Activated B cell treated with CpG ODN at 0.5 μM for 24 hours (primary cell): ENCODE results near the gene MINDY4. TPM values are rescaled to one million over a fixed set of nuclear protein-coding genes. Genes with fewer than 3 reads are reported as not detected.

Experiments
- ATAC-seq: fragments of 200-7000 bp; cut with Tn5 transposase; one replicate; pipeline ENCODE4 v1.10.0; 2021; ENCODE audit warnings: low read depth, mild to moderate bottlenecking, moderate library complexity
- CTCF ChIA-PET: fragments of 350-600 bp; sonication (Branson Sonifier 250); formaldehyde crosslinking; loops from one replicate; lab custom pipeline; 2021; ENCODE audit warnings: antibody characterized with exemption; lab: Charles Lee
- POLR2A ChIA-PET: fragments of 350-600 bp; sonication (Branson Sonifier 250); formaldehyde crosslinking; loops from one replicate; lab custom pipeline; 2021; ENCODE audit warnings: antibody characterized with exemption; lab: Charles Lee
- DNase-seq: peaks from one replicate; pipeline ENCODE4 v3.0.0; 2022
- H3K27ac Mint-ChIP-seq: one replicate; pipeline ENCODE4 v1.8.0; 2020; ENCODE audit warnings: mixed read lengths
- H3K27me3 Mint-ChIP-seq: one replicate; pipeline ENCODE4 v1.8.0; 2021; ENCODE audit warnings: mixed read lengths
- H3K36me3 Mint-ChIP-seq: one replicate; pipeline ENCODE4 v1.8.0; 2021; ENCODE audit warnings: low read depth, mixed read lengths
- H3K4me1 Mint-ChIP-seq: one replicate; pipeline ENCODE4 v1.8.0; 2021; ENCODE audit warnings: mixed read lengths
- H3K4me3 Mint-ChIP-seq: one replicate; pipeline ENCODE4 v1.8.0; 2020; ENCODE audit warnings: mild to moderate bottlenecking, mixed read lengths
- H3K9me3 Mint-ChIP-seq: one replicate; pipeline ENCODE4 v1.8.0; 2020; ENCODE audit warnings: mixed read lengths
- intact Hi-C: fragments of 100-400 bp; cut with micrococcal nuclease; formaldehyde crosslinking; loops from one replicate; pipeline ENCODE4 v1.15.1; 2024
- total RNA-seq: library from RNA; stranded (reverse); gene quantifications from 2 replicates; pipeline ENCODE4 v1.2.3, GENCODE V29; 2022
- TF ChIP-seq, protein P1 (sequence below): fragments of 200-600 bp; IDR thresholded peaks from one replicate; pipeline ENCODE4 v1.8.0; 2022; ENCODE audit warnings: antibody characterized with exemption, mild to moderate bottlenecking

The MINDY4 gene
- total RNA-seq, 1 donor from 2014 or later = 1.2 TPM

DNA sequence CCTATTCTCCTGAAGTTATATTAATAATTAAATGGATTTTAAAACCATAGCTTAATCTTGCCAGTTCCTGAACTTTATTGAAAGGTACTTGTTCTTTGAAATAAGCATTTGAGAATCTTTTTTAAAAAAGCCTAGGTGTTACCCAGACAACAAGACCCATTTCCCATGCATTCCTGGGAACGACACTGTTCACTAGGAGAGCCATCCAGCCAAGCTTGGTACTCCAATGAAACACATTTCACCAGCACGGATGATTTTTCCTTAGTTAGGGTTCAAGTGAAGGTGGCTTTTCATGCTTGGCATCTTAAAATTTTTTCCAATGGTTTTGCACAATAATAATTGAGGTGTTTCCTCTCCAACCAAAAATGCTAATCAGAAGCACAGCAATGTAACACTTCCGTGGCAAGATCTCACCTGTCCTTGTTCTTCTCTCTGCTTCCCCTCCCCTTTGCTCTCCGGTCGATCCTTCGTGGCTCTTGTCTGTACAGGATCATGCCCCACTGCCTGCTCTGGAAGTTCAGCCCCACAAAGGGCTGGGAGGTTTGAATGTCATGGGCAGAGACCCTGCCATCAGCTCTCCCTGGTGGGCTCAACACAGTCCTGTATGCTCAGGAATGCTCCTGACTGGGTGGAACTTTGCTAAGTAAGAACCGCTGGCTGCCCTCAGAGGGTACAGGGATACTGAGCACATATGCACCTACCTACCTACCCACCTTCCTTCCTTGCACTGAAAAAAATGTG is 70.8 kb downstream of the MINDY4 start:
- H3K27ac Mint-ChIP-seq = no peak overlapping the region
- H3K27me3 Mint-ChIP-seq = no peaks in the 10 kb centered on the region
- no peaks in the 10 kb centered on the region for H3K4me1 Mint-ChIP-seq
- TF ChIP-seq, protein P1, sequence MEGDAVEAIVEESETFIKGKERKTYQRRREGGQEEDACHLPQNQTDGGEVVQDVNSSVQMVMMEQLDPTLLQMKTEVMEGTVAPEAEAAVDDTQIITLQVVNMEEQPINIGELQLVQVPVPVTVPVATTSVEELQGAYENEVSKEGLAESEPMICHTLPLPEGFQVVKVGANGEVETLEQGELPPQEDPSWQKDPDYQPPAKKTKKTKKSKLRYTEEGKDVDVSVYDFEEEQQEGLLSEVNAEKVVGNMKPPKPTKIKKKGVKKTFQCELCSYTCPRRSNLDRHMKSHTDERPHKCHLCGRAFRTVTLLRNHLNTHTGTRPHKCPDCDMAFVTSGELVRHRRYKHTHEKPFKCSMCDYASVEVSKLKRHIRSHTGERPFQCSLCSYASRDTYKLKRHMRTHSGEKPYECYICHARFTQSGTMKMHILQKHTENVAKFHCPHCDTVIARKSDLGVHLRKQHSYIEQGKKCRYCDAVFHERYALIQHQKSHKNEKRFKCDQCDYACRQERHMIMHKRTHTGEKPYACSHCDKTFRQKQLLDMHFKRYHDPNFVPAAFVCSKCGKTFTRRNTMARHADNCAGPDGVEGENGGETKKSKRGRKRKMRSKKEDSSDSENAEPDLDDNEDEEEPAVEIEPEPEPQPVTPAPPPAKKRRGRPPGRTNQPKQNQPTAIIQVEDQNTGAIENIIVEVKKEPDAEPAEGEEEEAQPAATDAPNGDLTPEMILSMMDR = no peak
- intact Hi-C loops = no loop called here
- H3K4me3 Mint-ChIP-seq = no peak overlapping the region
- DNase-seq (no peak), ATAC-seq (no peak)
- ChIA-PET POLR2A (no interaction called here), CTCF (no interaction called here)
- H3K9me3 Mint-ChIP-seq = no peaks in the 10 kb centered on the region
- no peaks in the 10 kb centered on the region for H3K36me3 Mint-ChIP-seq

DNA sequence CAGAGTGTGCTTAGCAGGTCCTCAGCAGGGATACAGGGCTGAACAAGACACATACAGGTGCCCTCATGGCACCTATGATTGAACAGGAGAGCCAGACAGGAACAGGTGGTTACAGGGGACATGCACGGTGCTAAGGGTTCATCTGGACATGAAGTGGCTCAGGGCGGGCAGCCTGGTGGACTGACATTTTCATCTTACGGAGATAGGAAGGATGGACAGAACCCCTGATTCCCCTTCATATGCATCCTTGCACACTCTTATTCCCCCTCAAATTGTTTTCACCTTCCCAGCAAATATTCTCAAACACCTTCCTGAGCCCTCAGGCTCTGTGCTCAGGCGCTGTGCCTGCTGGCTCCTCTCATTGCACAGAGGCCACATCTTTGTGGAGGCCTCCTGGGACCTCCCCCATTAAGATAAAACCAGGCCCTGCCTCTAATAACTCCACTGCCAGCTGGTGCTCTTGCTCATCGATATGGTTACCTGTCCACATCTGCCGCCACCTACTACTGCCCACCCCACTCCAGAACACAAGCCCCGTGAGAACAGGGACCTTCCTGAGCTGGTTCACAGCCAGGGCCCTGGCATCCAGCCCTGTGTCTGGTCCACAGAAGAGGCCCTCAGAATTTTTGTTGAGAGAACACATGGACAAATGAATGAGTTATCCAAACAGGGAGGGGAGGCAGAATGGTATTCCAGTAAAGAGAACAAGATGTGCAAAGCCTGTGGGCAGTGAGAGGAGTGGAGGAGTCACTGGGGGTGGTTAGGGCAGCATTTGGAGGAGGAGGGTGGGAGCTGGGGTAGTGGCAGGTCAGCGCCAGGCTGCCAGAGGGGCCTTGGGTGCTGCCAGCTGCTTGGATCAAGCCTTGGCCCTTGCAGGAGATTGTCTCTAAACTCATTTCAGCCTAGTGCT is 71.6 kb downstream of the MINDY4 start:
- H3K9me3 Mint-ChIP-seq = no peaks in the 10 kb centered on the region
- H3K27me3 Mint-ChIP-seq = no peaks in the 10 kb centered on the region
- POLR2A ChIA-PET = no interaction called here
- TF ChIP-seq, protein P1 = no peak
- ATAC-seq = no peak
- no peak overlapping the region for H3K27ac Mint-ChIP-seq
- no peaks in the 10 kb centered on the region for H3K36me3 Mint-ChIP-seq
- CTCF ChIA-PET = no interaction called here
- intact Hi-C loops = no loop called here
- no peak for DNase-seq
- H3K4me3 Mint-ChIP-seq = no peak overlapping the region
- H3K4me1 Mint-ChIP-seq = no peaks in the 10 kb centered on the region

DNA sequence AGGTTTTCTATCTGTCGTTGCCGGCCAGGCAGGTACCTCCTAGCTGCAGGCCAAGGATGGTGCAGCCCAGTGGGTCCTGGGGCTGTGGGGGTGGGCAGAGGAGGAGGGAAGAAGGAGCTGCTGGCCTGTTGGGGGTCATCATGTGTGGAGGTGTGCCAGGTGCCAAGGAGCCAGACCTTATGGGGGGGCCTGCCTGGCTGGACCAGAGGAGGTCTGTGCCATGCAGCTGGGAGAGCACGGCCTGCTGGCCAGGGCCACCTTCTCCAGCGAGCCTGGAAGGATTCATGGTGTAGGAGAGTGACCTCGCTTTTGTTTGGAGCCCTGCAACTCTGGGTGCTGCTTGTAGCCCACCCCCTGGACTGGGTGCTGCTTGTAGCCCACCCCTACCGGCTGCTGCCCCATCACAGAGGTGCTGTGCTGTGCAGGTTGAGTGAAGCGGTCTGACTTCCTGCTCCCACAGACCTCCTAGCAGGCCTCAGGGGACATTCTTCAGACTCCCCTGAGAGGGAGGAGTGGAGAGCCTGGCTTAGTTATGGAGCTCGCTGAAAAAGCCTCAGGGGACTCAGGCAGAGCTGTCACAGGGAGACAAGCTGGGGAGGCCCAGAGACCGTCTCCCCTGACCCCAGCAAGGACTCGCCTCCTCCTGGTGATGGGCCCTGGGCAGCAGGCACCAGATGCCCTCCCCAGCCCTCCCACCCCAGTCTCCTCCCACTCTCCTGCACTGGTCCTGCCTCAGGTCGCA is 72.7 kb downstream of the MINDY4 start:
- Mint-ChIP-seq H3K4me1 (no peaks in the 10 kb centered on the region), H3K27ac (no peak overlapping the region), H3K9me3 (no peaks in the 10 kb centered on the region), H3K27me3 (no peaks in the 10 kb centered on the region), H3K36me3 (no peaks in the 10 kb centered on the region), H3K4me3 (no peak overlapping the region)
- DNase-seq (no peak), ATAC-seq (no peak)
- intact Hi-C loops = no loop called here
- CTCF ChIA-PET = no interaction called here
- TF ChIP-seq, protein P1 = no peak
- POLR2A ChIA-PET = no interaction called here

DNA sequence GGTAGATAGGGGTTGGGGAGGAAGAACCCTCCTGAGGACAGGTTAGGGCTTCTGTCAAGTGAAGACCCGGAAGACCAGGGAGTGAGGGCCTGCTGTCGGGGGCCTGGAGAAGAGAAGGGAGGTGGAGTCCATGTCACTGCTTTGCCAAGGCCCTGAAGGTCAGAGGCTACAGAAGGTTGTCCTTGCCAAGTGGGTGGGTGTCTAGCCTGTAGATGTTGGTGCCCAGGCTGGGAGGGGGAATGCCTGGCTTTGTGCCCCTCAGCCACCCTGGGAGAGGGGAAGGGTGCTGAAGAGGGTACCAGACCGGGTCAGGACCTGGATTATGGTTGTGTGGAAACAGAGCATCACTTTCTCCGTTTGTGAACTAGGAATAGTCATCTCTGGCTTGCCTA is 73.3 kb downstream of the MINDY4 start:
- ChIA-PET CTCF (no interaction called here), POLR2A (no interaction called here)
- no peaks in the 10 kb centered on the region for H3K4me1 Mint-ChIP-seq
- no peaks in the 10 kb centered on the region for H3K36me3 Mint-ChIP-seq
- ATAC-seq (no peak), DNase-seq (no peak)
- H3K27ac Mint-ChIP-seq = no peak overlapping the region
- H3K27me3 Mint-ChIP-seq = no peaks in the 10 kb centered on the region
- no peak overlapping the region for H3K4me3 Mint-ChIP-seq
- intact Hi-C loops = no loop called here
- H3K9me3 Mint-ChIP-seq = no peaks in the 10 kb centered on the region
- TF ChIP-seq, protein P1 = no peak

DNA sequence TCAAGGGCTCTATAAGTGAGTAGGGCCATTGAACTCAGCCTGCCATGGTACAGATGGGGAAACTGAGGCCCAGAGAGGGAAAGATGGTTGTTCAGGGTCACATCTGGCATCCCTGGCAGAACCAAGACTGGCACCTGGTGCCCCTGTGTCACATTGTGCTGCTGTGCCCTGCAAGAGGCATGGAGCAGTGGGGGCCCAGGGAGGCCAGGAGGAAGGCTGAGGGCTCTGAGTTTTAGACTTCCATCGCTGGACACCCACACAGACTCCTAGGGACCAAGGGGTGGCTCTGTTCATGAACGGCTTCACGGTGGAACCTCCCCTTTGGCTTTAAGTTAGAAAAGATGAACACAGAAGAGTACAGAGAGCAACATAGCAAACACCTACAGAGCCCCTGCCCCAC is 73.7 kb downstream of the MINDY4 start:
- H3K27me3 Mint-ChIP-seq = no peaks in the 10 kb centered on the region
- no peak overlapping the region for H3K27ac Mint-ChIP-seq
- ChIA-PET CTCF (no interaction called here), POLR2A (no interaction called here)
- no peaks in the 10 kb centered on the region for H3K4me1 Mint-ChIP-seq
- intact Hi-C loops = no loop called here
- H3K9me3 Mint-ChIP-seq = no peaks in the 10 kb centered on the region
- ATAC-seq (no peak), DNase-seq (no peak)
- TF ChIP-seq, protein P1 = no peak
- H3K36me3 Mint-ChIP-seq = no peaks in the 10 kb centered on the region
- no peak overlapping the region for H3K4me3 Mint-ChIP-seq
